Stimulated activated CD4-positive, alpha-beta T cell treated with anti-CD3 and anti-CD28 coated beads, Interleukin-4, amount 100 ng/mL, for 48 hours (primary cell): ENCODE results near the gene CDC34.

Experiments
- DNase-seq, 2 donors: peaks; one replicate each; pipeline ENCODE4 v3.0.0-alpha.2; 2020; ENCODE audit warnings: low read depth in 2 of 2

The CDC34 gene, protein sequence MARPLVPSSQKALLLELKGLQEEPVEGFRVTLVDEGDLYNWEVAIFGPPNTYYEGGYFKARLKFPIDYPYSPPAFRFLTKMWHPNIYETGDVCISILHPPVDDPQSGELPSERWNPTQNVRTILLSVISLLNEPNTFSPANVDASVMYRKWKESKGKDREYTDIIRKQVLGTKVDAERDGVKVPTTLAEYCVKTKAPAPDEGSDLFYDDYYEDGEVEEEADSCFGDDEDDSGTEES

DNA sequence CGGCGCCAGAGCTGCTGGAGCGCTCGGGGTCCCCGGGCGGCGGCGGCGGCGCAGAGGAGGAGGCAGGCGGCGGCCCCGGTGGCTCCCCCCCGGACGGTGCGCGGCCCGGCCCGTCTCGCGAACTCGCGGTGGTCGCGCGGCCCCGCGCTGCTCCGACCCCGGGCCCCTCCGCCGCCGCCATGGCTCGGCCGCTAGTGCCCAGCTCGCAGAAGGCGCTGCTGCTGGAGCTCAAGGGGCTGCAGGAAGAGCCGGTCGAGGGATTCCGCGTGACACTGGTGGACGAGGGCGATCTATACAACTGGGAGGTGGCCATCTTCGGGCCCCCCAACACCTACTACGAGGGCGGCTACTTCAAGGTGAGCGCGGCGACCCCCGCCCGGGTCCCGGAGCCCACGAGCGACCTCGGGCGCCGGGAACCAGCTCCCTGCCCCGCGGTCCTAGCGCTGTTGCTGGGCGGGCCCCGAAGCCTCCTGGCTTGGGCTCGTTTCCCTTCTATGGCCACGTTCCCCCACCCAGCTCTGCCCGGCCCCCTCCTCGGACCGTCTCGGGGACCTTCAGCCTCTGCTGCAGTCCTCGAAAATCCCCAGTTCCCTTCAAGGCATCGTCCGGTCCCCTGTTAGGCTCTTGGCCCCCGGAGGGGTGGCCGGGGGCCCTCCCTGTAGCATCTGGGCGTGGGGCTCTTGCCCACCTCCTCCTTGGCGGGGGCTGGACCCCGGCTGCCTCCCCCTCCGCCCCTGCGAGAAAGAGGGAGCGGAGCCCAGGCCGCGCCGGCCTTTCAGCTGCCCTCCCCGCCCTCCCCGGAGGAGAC, at the start of gene CDC34:
TSS of gene CDC34 (plus strand) at position 8 of the 808 bp plus-strand sequence. CDS start at position 180, 172 bp downstream.
- no peak for DNase-seq

DNA sequence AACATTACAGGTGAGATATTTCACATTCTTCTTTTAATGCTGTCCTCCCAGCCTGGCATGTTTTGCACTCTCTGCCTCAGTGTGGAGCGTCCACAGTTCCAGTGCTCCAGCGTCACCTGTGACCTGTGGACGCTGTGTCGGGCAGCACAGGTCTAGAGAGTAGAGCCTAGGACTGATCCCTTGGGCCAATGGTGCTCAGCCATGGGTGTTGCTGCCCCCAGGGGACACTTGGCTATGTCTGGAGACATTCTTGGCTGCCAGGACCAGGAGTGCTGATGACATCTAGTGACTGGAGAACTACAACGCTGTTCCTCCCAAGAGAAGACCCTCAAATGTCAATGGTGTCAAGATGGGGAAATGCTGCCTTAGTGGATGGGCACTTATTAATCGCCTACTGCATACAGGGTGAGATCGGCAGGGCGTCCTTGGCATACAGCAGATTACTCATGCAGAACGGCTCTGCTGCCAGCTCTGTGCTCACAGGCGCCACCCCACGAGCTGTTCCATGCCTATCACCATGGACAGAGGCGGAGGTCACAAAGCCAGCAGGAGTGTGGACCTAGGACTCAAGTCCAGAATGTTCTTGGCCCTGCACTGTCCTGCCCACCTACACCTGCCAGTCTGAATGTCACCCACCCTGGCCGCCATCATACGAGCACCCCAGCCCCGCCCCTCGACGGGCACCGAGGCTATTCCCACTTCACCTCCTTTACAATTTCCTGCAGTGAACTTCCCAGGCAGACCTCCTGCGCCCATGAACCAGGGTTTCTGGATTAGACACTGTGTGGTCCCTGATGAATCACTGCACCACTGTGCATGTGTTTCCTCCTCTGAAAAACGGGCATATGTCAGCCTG, 49.1 kb upstream of the CDC34 start:
- DNase-seq = no peak

DNA sequence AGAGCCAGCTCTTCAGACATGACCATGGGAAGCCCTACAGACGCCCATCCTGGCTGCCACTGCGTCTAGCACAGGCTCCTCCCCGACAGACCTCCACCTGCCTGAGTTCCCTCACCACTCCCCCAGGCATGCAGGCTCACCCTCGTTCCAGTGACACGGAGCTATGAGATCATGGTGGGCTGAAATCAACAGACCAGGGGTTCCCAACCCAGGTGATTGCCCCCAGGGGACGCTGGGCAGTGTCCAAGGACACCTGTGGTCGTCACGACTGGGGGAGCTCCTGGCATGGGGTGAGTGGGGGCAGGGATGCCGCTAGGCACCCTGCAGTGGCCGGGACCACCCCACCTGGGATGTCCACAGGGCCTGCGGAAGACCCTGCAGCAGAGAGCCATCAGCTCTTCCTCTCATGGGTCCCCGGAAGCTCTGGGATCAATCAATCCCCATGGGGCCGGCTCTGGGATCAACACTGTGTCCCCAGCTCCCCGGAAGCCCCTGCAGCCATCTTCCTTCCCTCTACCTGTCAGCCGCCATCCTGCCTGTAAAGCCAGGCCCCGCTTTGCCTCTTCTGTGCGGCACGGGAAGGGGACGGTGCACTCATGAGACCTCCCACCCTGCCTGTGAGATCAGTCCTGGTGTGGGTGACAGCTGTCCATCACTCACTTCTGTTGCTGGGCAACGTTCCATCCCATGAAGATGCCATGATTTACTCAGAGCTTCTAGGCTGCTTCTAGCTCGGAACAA, 48.1 kb upstream of the CDC34 start:
- no peak for DNase-seq

DNA sequence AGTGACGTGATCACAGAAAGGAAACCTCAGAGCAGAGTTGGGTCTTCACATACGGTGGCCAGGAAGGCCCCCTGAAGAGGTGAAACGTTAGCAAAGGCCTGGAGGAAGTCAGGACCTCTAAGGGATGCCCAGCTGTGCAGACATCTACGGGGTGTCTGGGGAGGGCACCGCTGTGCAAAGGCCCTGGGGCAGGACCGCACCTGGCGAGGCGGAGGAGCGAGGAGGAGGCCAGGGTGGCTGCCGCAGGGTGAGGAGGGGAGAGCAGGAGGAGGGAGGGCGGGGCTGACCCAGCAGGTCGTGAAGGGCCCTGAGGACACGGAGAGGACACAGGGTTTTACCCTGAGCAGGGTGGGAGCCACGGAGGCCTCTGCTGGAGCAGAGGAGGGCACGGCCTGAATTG, 47.1 kb upstream of the CDC34 start:
- DNase-seq = no peak

DNA sequence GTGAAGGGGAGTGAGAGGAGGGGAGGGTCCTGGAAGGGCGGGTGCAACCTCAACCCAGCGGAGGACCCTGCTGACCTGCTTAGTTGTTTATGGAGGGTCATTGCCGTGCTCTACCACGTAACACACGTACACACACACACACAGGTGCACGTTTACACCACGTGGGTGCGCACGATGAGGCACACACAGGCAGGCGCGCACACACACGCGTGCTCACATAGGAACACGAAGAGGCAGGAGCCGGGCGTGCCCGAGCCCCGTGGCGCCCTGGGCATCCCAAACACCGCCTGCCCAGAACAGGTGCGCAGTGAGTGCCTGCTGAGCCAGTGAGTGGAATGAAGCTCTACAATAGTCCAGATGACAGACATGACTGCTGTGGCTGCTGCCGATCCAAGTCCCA, 46.5 kb upstream of the CDC34 start:
- DNase-seq = no peak

DNA sequence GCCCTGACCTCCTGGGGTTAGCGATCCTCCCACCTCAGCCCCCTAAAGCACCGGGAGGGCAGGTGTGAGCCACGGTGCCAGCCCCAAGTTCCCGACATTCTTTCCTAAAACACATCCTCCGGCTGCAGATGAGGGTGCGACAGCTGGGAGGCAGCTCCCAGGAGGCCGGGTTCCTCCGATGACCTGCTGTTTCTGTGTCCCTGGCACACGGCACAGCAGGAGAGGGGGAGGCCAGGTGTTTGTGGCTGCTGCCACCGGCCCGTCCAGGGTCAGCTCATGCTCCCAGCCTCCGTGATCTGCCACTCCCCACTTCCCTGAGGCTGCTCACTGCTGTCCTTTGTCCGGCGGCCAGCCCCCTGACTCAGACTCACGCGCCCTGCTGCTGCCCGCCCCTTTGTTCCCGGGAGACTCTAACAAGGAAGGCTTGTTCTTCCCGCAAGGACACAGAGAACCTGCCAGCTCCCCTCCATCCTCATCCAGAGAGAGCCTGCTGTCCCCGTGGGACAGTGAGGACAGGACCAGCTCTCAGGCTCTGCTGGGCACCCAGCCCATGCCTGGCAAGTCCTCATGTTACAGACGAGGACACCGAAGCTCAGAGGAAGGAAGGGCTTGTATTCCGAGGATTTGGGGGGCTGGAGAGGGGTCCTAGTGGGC, 45.9 kb upstream of the CDC34 start:
- DNase-seq = no peak

DNA sequence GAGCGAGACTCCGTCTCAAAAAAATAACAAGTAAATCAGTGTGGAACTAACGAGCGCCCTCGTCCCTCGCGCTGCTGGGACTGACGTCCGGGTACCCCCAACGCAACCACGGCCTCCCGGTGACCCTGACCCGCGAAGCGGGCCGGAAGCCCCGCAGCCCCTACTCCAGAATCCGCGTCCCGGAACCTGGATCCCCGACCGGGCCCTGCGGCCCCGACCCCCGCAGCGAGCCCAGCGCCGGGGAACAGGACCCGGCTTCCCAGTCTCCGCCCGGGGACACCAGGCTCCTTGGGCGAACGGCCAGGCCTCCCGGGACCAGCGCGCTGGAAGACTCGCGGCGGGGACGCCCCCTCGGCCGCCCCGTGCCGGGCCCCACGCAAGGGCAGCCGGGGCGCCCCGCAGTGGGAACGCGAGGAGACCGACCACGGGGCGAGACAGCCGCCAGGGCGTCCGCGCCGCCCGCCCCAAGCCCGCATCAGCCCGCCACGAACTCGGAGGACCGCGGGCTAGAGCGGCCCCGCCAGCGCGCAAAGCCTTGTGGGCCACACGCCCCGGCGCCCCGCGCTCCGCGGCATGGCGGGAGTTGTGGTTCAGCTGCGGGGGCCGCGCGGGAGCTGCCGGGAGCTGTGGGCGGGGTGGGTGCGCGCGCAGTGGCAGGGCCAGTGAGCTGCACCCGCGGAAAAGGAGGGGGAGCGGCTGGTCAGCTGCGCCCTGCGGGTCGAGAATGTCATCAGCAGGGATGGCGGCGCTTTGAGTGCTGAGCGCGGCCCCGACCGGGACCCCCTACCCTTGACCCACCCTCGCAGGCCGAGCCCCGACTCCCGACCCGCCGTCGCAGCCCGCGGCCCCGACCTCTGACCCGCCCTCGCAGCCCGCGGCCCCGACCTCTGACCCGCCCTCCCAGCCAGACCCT, 42.8 kb upstream of the CDC34 start:
- peak; percentile 90 to 91 for DNase-seq

DNA sequence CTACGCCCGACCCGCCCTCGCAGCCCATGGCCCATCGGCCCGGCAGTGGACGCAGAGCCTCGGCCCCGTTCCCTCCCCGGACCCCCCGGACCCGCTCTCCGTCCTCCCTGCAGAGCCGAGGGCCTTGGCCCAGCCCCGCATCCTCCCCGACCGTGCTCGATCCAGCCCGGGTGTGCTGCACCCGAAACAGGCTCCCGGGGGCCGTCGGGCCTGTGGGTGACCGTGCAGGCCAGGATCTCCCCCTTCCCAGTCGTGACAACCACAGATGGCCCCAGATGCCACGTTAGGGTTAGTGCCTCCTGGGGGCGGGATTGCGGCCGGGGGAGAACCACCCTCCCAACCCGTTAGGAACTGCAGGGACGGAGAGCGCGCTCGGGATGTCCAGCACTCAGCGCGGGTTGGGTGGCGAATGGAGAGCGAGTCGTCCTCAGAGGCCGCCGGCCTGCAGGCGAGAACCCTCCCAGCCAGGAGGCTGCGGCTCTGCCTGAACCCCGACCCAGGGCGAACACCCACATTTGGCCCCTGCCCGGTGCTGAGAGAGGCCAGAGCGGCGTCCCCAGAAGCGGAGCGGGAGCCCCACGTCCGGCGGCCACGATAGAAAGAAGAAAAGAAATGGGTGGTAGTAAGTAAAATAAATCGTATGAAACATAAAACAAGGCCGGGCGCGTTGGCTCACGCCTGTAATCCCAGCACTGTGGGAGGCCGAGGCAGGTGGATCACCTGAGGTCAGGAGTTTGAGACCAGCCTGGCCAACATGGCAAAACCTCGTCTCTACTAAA, 42.0 kb upstream of the CDC34 start:
- no peak for DNase-seq

DNA sequence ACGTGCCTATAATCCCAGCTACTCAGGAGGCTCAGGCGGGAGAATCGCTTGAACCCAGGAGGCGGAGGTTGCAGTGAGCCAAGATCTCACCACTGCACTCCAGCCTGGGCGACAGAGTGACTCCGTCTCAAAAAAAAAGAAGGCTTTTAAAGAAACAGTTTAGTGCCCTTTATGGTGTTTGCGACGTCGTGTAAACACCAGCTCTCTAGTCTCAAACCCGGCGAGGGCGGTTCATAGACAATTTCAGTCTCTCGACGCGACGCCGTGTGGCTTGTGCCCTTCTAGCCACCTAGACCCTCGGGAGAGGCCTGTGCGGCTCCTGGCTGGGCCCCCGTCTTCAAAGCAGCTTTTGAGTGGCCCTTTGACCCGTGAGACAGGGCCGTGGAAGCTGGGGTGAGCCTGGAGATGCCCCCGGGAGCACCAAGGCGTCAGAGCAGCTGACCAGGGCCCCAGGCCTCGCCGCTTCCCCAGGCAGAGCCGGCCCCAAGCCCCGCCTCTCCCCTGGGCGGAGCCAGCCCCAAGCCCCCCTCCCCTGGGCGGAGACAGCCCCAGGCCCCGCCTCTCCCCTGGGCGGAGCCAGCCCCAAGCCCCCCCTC, 40.3 kb upstream of the CDC34 start:
- no peak for DNase-seq

DNA sequence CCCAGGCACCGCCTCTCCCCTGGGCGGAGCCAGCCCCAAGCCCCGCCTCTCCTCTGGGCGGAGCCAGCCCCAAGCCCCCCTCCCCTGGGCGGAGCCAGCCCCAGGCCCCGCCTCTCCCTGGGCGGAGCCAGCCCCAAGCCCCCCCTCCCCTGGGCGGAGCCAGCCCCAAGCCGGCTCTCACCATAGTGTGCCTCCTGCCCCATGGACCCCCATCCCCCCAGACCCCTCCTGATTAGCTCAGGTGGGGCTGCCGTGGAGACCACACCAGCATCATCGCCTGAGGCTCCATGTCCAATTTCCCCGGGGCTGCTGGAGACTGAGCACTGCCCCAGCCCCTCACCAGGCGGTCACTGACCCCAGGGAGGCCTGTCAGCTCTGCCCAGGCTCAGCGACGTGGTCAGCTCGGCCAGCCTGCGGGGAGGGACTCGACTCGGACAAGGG, 39.4 kb upstream of the CDC34 start:
- DNase-seq = peak in 1 of 2 donors; percentile 56

DNA sequence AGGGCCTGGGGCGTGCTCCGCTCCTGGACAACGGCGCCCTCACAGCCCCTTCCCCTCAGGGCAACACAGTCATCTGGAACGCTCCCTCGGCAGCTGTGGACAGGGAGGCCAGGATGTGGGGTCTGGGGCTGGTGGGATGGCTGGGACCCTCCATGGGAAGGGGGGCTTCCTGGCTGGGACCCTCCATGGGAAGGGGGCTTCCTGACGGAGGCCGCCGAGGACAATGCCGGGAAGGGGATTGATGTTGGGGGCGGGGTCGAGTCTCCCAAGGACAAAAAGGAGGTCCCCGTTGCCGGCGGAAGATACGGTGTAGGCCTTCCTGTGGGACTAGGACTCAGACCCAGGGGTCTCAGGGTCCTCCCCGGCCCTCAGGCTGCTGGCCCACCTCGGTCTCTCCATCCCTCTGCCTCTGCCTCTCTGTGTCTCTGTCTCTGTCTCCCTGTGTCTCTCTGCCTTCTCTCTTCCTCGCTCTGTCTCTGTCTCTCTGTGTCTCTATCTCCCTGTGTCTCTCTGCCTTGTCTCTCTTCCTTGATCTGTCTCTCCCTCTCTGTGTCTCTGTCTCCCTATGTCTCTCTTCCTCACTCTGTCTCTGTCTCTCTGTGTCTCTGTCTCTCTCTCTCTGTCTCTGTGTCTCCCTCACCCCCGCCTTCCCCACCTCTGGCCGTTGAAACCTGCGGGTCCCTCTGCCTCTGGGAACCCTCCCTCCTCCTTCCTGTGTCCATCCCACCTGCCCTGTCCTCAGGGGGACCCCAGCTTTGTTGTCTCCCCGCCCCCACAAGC, 38.0 kb upstream of the CDC34 start:
- no peak for DNase-seq

DNA sequence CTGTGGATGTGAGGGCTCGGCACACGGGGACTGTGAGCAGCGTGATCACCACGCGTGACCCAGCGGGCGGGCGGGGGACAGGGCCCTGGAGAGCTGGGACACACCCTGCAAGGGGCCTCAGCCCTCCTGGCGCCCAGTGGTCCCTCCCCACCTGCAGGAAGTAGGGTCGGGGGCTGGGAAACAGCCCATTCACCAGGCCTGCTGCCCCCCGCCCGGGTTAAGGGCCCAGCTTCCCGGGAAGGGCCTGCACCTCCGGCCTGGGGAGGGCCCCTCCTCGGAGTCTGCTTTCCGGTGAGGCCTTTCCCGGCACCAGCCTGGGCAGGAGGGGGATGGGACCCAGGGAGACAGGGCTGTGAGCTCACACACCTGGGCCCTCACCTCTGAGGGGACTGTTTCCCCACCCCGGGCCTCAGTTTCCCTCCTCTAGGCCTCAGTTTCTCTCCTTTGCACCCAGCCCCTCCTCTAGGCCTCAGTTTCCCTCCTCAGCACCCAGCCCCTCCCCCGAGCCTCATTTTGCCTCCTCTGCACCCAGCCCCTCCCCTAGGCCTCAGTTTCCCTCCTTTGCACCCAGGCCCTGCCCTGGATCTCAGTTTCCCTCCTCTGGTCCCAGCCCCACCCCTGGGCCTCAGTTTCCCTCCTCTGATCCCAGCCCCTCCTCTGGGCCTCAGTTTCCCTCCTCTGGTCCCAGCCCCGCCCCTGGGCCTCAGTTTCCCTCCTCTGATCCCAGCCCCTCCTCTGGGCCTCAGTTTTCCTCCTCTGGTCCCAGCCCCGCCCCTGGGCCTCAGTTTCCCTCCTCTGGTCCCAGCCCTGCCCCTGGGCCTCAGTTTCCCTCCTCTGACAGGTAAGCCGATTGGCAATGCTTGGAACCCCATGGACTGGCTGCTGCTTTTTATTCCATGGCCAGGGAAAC, 37.1 kb upstream of the CDC34 start:
- no peak for DNase-seq

DNA sequence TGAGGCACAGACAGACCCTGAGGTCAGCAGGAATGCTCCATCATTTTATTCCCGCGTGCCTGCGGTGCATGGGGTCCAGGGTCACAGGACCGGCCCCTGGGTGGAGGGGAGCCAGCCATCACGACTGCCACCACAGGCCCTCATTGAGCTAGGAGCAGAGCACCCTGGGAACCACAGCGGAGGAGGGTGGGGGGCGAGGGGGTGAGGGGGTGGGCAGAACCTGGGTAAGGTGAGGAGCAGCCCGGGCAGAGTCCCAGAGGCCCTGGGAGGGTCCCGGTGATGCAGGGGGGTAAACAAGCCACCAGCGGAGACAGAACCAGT, 36.5 kb upstream of the CDC34 start:
- no peak for DNase-seq

DNA sequence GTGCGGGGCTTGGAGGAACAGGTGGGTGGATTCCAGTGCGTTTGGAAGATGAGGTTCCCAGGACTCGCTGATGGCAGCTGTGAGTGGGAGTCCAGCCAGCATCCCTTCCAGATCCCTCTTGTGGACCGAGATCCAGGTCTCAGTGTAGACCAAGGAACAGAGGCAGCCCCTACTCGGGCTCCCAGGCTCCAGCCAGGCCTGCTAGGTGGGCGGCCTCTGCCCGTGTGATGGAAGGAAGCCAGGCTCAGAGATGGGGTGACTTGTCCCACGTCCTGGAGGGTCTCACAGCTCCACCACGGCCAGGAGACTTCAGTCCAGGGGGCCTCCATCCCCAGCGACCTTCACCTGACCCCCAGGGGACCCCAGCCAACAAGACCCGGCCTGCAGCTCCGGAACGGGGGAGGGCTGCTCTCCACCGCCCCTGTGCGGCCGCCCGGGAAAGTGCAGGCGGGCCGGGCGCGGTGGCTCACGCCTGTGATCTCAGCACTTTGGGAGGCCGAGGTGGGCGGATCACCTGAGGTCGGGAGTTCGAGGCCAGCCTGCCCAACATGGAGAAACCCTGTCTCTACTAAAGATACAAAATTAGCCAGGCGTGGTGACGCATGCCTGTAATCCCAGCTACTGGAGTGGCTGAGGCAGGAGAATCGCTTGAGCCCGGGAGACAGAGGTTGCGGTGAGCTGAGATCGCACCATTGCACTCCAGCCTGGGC, 36.0 kb upstream of the CDC34 start:
- peak in 1 of 2 donors; percentile 62 for DNase-seq

DNA sequence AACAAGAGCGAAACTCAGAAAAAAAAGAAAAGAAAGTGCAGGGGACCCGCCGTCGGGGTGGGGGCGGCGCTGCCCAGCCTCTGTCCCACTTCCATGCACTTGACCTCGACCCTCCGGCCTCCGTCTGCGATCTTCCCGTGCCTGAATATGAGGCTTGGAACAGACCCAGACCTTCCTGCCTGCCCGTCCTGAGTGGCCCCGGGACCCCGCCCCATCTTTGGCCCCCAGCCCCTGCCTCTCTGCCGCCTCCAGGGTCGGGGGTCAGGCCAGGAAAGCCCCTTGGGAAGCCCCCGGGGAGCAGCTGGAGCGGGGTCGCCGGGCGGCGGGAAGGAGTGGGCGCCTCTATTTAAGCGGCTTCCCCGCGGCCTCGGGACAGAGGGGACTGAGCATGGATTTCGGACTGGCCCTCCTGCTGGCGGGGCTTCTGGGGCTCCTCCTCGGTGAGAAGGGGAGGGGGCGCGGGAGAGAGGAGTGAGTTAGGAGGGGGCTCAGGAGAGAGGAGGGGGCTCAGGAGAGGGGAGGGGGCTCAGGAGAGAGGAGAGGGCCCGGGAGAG, 35.4 kb upstream of the CDC34 start, which contains the start of gene MADCAM1:
TSS of gene MADCAM1 (plus strand) at position 375 of the 554 bp plus-strand sequence. CDS start at position 389, 14 bp downstream.
- DNase-seq = no peak

DNA sequence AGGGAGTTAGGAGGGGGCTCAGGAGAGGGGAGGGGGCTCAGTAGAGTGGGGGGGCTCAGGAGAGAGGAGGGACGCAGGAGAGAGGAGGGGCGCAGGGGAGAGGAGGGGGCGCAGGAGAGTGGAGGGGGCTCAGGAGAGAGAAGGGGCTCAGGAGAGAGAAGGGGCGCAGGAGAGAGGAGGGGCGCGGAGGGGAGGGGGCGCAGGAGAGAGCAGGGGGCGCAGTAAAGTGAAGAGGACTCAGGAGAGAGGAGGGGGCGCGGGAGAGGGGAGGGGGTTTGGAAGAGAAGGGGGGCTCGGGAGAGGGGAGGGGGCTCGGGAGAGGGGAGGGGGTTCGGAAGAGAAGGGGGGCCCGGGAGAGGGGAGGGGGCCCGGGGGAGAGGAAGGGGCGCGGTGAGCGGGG, 34.6 kb upstream of the CDC34 start:
- no peak for DNase-seq
